Measurements from ENCODE around the gene TOR1AIP2. TPM values are rescaled to one million over a fixed set of nuclear protein-coding genes. Genes with fewer than 3 reads are reported as not detected.

The TOR1AIP2 gene
- total and polyA plus RNA-seq, 4 experiments from 2014 or later = 7.2 to 52.8 (median 32.0) TPM

- no peak overlapping the region for H3K27ac ChIP-seq (ENCODE audit: low read depth, low read length)
- intact Hi-C loops (cut with micrococcal nuclease) = no loop called here
- no peaks in the 10 kb centered on the region for H3K36me3 Mint-ChIP-seq
- no peaks in the 10 kb centered on the region for H3K27me3 ChIP-seq (ENCODE audit: insufficient read depth, low read length)
- H3K4me1 ChIP-seq (ENCODE audit: insufficient read depth, low read length) = no peaks in the 10 kb centered on the region
- DNase-seq = no peak
- H3K27ac Mint-ChIP-seq = peak overlapping the region in 1 of 7 donors; percentile 11
- no peaks in the 10 kb centered on the region for H3K4me1 Mint-ChIP-seq
- H3K9me3 Mint-ChIP-seq = no peaks in the 10 kb centered on the region
- ChIA-PET POLR2A (ENCODE audit: partially characterized antibody) (no interaction called here), CTCF (ENCODE audit: partially characterized antibody) (interaction anchor here (14.4 kb wide), 1 partner anchor 17 kb away, joined by 148 read pairs; no protein-coding TSS in a partner anchor)
- H3K9me3 ChIP-seq (ENCODE audit: control insufficient read depth in 1 of 2, low read length in 2 of 2) = no peaks in the 10 kb centered on the region
- peaks cover 0 to 1% of the 10 kb centered on the region in 2 donors for H3K27me3 Mint-ChIP-seq
- no peak overlapping the region for H3K4me3 ChIP-seq (ENCODE audit: low read length in 2 of 2)
- no peaks in the 10 kb centered on the region for H3K36me3 ChIP-seq (ENCODE audit: insufficient read depth, low read length)
- no peak overlapping the region for H3K4me3 Mint-ChIP-seq
These were observed 82.9 kb downstream of the TOR1AIP2 start for GRCh38 chr1:179794669-179795068.

DNA sequence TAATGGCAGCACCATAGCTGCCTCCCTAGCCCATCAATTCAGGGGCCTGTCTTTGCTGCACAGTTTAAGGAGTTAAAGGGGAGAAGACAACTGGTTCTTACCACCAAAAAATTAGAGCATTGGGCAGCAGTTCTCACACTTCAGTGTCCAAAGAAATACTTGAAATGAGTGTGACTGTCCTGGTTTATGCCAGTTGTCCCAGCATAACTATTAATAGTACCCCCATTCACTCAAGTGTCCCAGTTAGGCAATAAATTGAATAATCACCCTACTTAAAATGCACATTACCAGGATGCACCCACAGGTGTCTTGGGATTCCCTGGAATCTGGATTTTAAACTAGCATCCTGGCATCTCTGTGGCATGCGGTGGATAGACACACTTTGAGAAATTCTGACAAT lies 83.5 kb downstream of the TOR1AIP2 start:
- ChIA-PET CTCF (ENCODE audit: partially characterized antibody) (interaction anchor here (14.4 kb wide), 1 partner anchor 17 kb away, joined by 148 read pairs; no protein-coding TSS in a partner anchor), POLR2A (ENCODE audit: partially characterized antibody) (no interaction called here)
- Histone ChIP-seq H3K27ac (ENCODE audit: low read depth, low read length) (no peak overlapping the region), H3K36me3 (ENCODE audit: insufficient read depth, low read length) (no peaks in the 10 kb centered on the region), H3K4me3 (ENCODE audit: low read length in 2 of 2) (no peak overlapping the region), H3K9me3 (ENCODE audit: control insufficient read depth in 1 of 2, low read length in 2 of 2) (no peaks in the 10 kb centered on the region), H3K4me1 (ENCODE audit: insufficient read depth, low read length) (no peaks in the 10 kb centered on the region), H3K27me3 (ENCODE audit: insufficient read depth, low read length) (no peaks in the 10 kb centered on the region)
- DNase-seq = no peak
- Mint-ChIP-seq H3K27ac (no peak overlapping the region), H3K36me3 (no peaks in the 10 kb centered on the region), H3K4me3 (no peak overlapping the region), H3K27me3 (peaks cover 0 to 1% of the 10 kb centered on the region in 2 donors), H3K9me3 (no peaks in the 10 kb centered on the region), H3K4me1 (no peaks in the 10 kb centered on the region)
- intact Hi-C loops (cut with micrococcal nuclease) = no loop called here

- CTCF ChIA-PET (ENCODE audit: partially characterized antibody) = interaction anchor here (14.4 kb wide), 1 partner anchor 18 kb away, joined by 148 read pairs; no protein-coding TSS in a partner anchor
- H3K27ac ChIP-seq (ENCODE audit: low read depth, low read length) = no peak overlapping the region
- H3K9me3 Mint-ChIP-seq = no peaks in the 10 kb centered on the region
These were observed 84.3 kb downstream of the TOR1AIP2 start for GRCh38 chr1:179793281-179793680.

More at GRCh38 chr1:179793281-179793680, 84.3 kb downstream of the TOR1AIP2 start:
- Mint-ChIP-seq H3K4me1 (no peaks in the 10 kb centered on the region), H3K27ac (no peak overlapping the region), H3K4me3 (no peak overlapping the region), H3K27me3 (peaks cover under 1 to 3% of the 10 kb centered on the region in 2 donors), H3K36me3 (no peaks in the 10 kb centered on the region)
- H3K27me3 ChIP-seq (ENCODE audit: insufficient read depth, low read length) = no peaks in the 10 kb centered on the region
- H3K9me3 ChIP-seq (ENCODE audit: control insufficient read depth in 1 of 2, low read length in 2 of 2) = no peaks in the 10 kb centered on the region
- POLR2A ChIA-PET (ENCODE audit: partially characterized antibody) = no interaction called here
- DNase-seq = no peak
- intact Hi-C loops (cut with micrococcal nuclease) = no loop called here
- H3K36me3 ChIP-seq (ENCODE audit: insufficient read depth, low read length) = no peaks in the 10 kb centered on the region
- H3K4me3 ChIP-seq (ENCODE audit: low read length in 2 of 2) = no peak overlapping the region
- no peaks in the 10 kb centered on the region for H3K4me1 ChIP-seq (ENCODE audit: insufficient read depth, low read length)

Other genes with a start within 250 kb of the TOR1AIP2 start
- gene FAM163A, start 134.5 kb downstream of the TOR1AIP2 start, total RNA-seq = under 1 TPM; 0.11 to 0.29 TPM
- under 1 TPM in 1 of 2 donors, not detected in 1; 0.20 TPM for gene FAM163A, start 134.5 kb downstream of the TOR1AIP2 start, polyA plus RNA-seq
- 10 to 100 TPM; 53.8 to 61.0 TPM for gene TOR1AIP1, start 4.5 kb upstream of the TOR1AIP2 start, total RNA-seq
- gene TOR1AIP1, start 4.5 kb upstream of the TOR1AIP2 start, polyA plus RNA-seq = 10 to 100 TPM; 79.2 to 90.6 TPM
- gene CEP350, start 77.0 kb upstream of the TOR1AIP2 start, total RNA-seq = 10 to 100 TPM; 86.2 to 99.4 TPM
- gene CEP350, start 77.0 kb upstream of the TOR1AIP2 start, polyA plus RNA-seq = 10 to 100 TPM in 1 of 2 donors, 1 to 10 TPM in 1; 9.3 to 65.9 TPM

All from CD4-positive, alpha-beta memory T cell (primary cell).